GM12878 (cell line): ENCODE data around the gene NEB. TPM values are rescaled to one million over a fixed set of nuclear protein-coding genes. Genes with fewer than 3 reads are reported as not detected.
"Not testable (repeated sequence)": the region's sequence is repeated elsewhere in the genome, so short reads cannot be mapped to it uniquely, and the experiment has no call there.

Experiments used
- ATAC-seq: fragments of 200-7000 bp; cut with Tn5 transposase; 3 replicates; pipeline ENCODE4 v1.9.1; 2020; ENCODE audit warnings: mild to moderate bottlenecking, moderate library complexity
- BruUV-seq: library from RNA; stranded (reverse); fragments of 400-500 nt; replicated peaks from 2 replicates; lab custom pipeline; 2021; lab: Mats Ljungman, UMichigan
- CTCF ChIA-PET: fragments of 300-600 bp; sonication (Branson Sonifier 250); formaldehyde crosslinking; extraction: SDS; loops from one replicate; lab custom pipeline; 2021; ENCODE audit warnings: inconsistent platforms; lab: Yijun Ruan, JAX
- POLR2A ChIA-PET: fragments of 350-600 bp; formaldehyde crosslinking; extraction: SDS; loops from one replicate; lab custom pipeline; 2021; ENCODE audit warnings: inconsistent platforms; lab: Charles Lee
- RAD21 ChIA-PET: fragments of 300-600 bp; sonication (Branson Sonifier 250); formaldehyde crosslinking; loops from one replicate; lab custom pipeline; 2023; ENCODE audit warnings: antibody characterized with exemption; ENCODE audit not compliant: unreplicated experiment; lab: Charles Lee
- SMC1A ChIA-PET: fragments of 300-600 bp; sonication (Branson Sonifier 250); formaldehyde crosslinking; loops from one replicate; lab custom pipeline; 2023; ENCODE audit not compliant: unreplicated experiment, uncharacterized antibody; lab: Charles Lee
- DNase-seq: peaks from one replicate; pipeline ENCODE4 v3.0.0-alpha.2; 2011; ENCODE audit warnings: low read depth, low spot score
- FAIRE-seq: peaks from 3 replicates; lab custom pipeline; 2011; peaks lifted over from hg19 to GRCh38; lab: Jason Lieb, UNC
- H2AFZ ChIP-seq: 2 replicates; pipeline ENCODE4 v1.6.0; 2011; ENCODE audit warnings: low read depth, low read length, control low read depth; ENCODE audit not compliant: control insufficient read depth
- H3K27ac ChIP-seq: 2 replicates; pipeline ENCODE4 v1.5.1; 2011; ENCODE audit warnings: control low read depth; ENCODE audit not compliant: control insufficient read depth, insufficient read depth
- H3K27me3 ChIP-seq, 2 experiments: replicated peaks in 1 of 2; 2 replicates each; pipeline versions ENCODE4 v1.6.0 to v1.6.1; 2011; ENCODE audit warnings: low read length in 1 of 2; ENCODE audit not compliant: control insufficient read depth in 2 of 2, insufficient read depth in 2 of 2
- H3K36me3 ChIP-seq, 2 experiments: 2 replicates each; pipeline ENCODE4 v1.5.1; 2011; ENCODE audit warnings: low read length in 1 of 2; ENCODE audit not compliant: control insufficient read depth in 2 of 2, insufficient read depth in 2 of 2
- H3K4me1 ChIP-seq: 2 replicates; pipeline ENCODE4 v1.6.1; 2011; ENCODE audit warnings: mild to moderate bottlenecking, low read length, moderate library complexity, mixed read lengths; ENCODE audit not compliant: control insufficient read depth, insufficient read depth
- H3K4me2 ChIP-seq: 2 replicates; pipeline ENCODE4 v1.6.0; 2011; ENCODE audit warnings: control low read depth; ENCODE audit not compliant: control insufficient read depth, insufficient read depth
- H3K4me3 ChIP-seq: fragments of 200-600 bp; sonication (generic); 2 replicates; pipeline ENCODE4 v1.5.1; 2016
- H3K79me2 ChIP-seq: 2 replicates; pipeline ENCODE4 v1.6.0; 2011; ENCODE audit warnings: low read length; ENCODE audit not compliant: control insufficient read depth, insufficient read depth
- H3K9ac ChIP-seq: 2 replicates; pipeline ENCODE4 v1.8.0; 2011; ENCODE audit warnings: low read length, control low read depth, mixed read lengths; ENCODE audit not compliant: control insufficient read depth, insufficient read depth
- H3K9me3 ChIP-seq: replicated peaks from 3 replicates; pipeline ENCODE4 v1.5.1; 2011; ENCODE audit warnings: mild to moderate bottlenecking, low read length; ENCODE audit not compliant: control insufficient read depth, insufficient read depth
- H4K20me1 ChIP-seq: 2 replicates; pipeline ENCODE4 v1.6.0; 2011; ENCODE audit not compliant: control insufficient read depth, insufficient read depth
- BACH1 ChIP-seq: fragments of 450-650 bp; IDR thresholded peaks from 2 replicates; pipeline ENCODE4 v1.6.1; 2017; ENCODE audit warnings: mild to moderate bottlenecking, borderline replicate concordance
- CBX5 ChIP-seq: sonication (generic); IDR thresholded peaks from 2 replicates; pipeline ENCODE4 v1.6.1; 2016; ENCODE audit warnings: low read depth, moderate library complexity, mild to moderate bottlenecking, inconsistent platforms
- E4F1 ChIP-seq: fragments of 450-650 bp; IDR thresholded peaks from 2 replicates; pipeline ENCODE4 v1.6.1; 2018; ENCODE audit warnings: borderline replicate concordance, mild to moderate bottlenecking; ENCODE audit not compliant: partially characterized antibody
- EP300 ChIP-seq, 2 experiments: fragments of 150-350 bp in 1 of 2; IDR thresholded peaks; 2 replicates each; pipeline ENCODE4 v1.6.1; 2011 to 2012; ENCODE audit warnings: low read depth in 2 of 2, low read length in 2 of 2, borderline replicate concordance in 1 of 2, improper control_type of control experiment in 1 of 2, inconsistent platforms in 1 of 2; ENCODE audit not compliant: control insufficient read depth in 1 of 2
- ESRRA ChIP-seq: IDR thresholded peaks from 2 replicates; pipeline ENCODE4 v1.6.1; 2012; ENCODE audit warnings: mild to moderate bottlenecking, low read length, improper control_type of control experiment
- FOS ChIP-seq: IDR thresholded peaks from 3 replicates; pipeline ENCODE4 v1.6.1; 2011; ENCODE audit warnings: borderline replicate concordance; ENCODE audit not compliant: insufficient read length; ENCODE audit errors: extremely low read depth
- HCFC1 ChIP-seq: fragments of 150-350 bp; IDR thresholded peaks from 2 replicates; pipeline ENCODE4 v1.6.1; 2014; ENCODE audit warnings: low read length
- MYB ChIP-seq: fragments of 150-350 bp; IDR thresholded peaks from 2 replicates; pipeline ENCODE4 v1.6.1; 2014; ENCODE audit warnings: mild to moderate bottlenecking, low read depth, low read length, borderline replicate concordance
- POLR2A ChIP-seq: IDR thresholded peaks from 2 replicates; pipeline ENCODE4 v1.6.1; 2011; ENCODE audit warnings: low read depth, mild to moderate bottlenecking, low read length
- RAD21 ChIP-seq: IDR thresholded peaks from 2 replicates; pipeline ENCODE4 v1.6.1; 2011; ENCODE audit warnings: mild to moderate bottlenecking, low read depth, low read length, moderate library complexity; ENCODE audit not compliant: insufficient read depth
- WGBS: methylation state at CpG from one replicate; pipeline ENCODE4 v1.1.6; 2016; ENCODE audit warnings: low lambda C conversion rate; ENCODE audit not compliant: insufficient replicate concordance, insufficient coverage; ENCODE audit errors: missing lambda C conversion rate; 5-methylcytosine and 5-hydroxymethylcytosine counted together
- in situ Hi-C: fragments of 300-500 bp; cut with MboI; formaldehyde crosslinking; loops from 9 replicates; pipeline ENCODE4 v1.14.3; 2018; ENCODE audit warnings: mixed read lengths
- intact Hi-C: fragments of 100-400 bp; cut with micrococcal nuclease; formaldehyde crosslinking; loops from one replicate; pipeline ENCODE4 v1.14.2; 2022; ENCODE audit not compliant: unreplicated experiment
- polyA plus RNA-seq, 11 experiments: library from polyadenylated mRNA; depleted of rRNA in 4 of 11; unstranded in 6 of 11; stranded (reverse) in 5 of 11; fragments of >200 nt; fragmentation: Nextera tagmentation in 4 of 11; fragmentation: Illumina TruSeq in 1 of 11; extraction: Ambion mirVana in 4 of 11; extraction: Trizol in 1 of 11; gene quantifications; 1 replicate in 1 of 11; 2 replicates in 10 of 11; pipeline versions ENCODE4 v1.2.1 to v1.2.3, GENCODE V29; 2011 to 2016; ENCODE audit warnings: inconsistent platforms in 2 of 11, missing spikeins in 2 of 11, low read depth in 1 of 11
- total RNA-seq, 4 experiments: library from RNA; depleted of rRNA in 3 of 4; stranded (reverse); fragments of >200 nt in 3 of 4; fragmentation: Illumina TruSeq in 1 of 4; extraction: Trizol in 1 of 4; gene quantifications; 2 replicates each; pipeline versions ENCODE4 v1.2.1 to v1.2.3, GENCODE V29; 2013 to 2021
- TF ChIP-seq, protein P1 (sequence below): fragments of 450-650 bp; IDR thresholded peaks from 2 replicates; pipeline ENCODE4 v1.6.1; 2016; ENCODE audit warnings: mild to moderate bottlenecking, moderate library complexity, borderline replicate concordance

The NEB gene
- total and polyA plus RNA-seq, 10 of the 15 experiments (the other 5 are each of a cell fraction or from before 2014, with no cell fraction given) = 0.04 to 0.77 (median 0.12) TPM

GRCh38 chr2:151641895-151642294 lies 92.4 kb downstream of the NEB start:
- BruUV-seq, DNase-seq, H3K79me2 ChIP-seq, H4K20me1 ChIP-seq, H3K9me3 ChIP-seq, ATAC-seq, in situ Hi-C loops, H3K4me2 ChIP-seq, H2AFZ ChIP-seq, FAIRE-seq, H3K36me3 ChIP-seq, H3K9ac ChIP-seq, RAD21 ChIA-PET, H3K4me3 ChIP-seq, POLR2A ChIA-PET, CTCF ChIA-PET, intact Hi-C loops, H3K27ac ChIP-seq, H3K27me3 ChIP-seq: not testable (repeated sequence)
- 25% methylated on average over 2 of the region's 2 CpGs for WGBS
- peaks cover 16% of the 10 kb centered on the region for H3K4me1 ChIP-seq
- SMC1A ChIA-PET = interaction anchor here (1.0 to 1.7 kb wide), 2 partner anchors 12 to 17 kb away, joined by 3 to 4 read pairs; no protein-coding TSS in a partner anchor

GRCh38 chr2:151640087-151640486 lies 94.2 kb downstream of the NEB start:
- no peak overlapping the region for H3K4me2 ChIP-seq
- no peaks in the 10 kb centered on the region for H4K20me1 ChIP-seq
- peaks cover 16% of the 10 kb centered on the region for H3K4me1 ChIP-seq
- intact Hi-C loops (no loop called here), in situ Hi-C loops (no loop called here)
- SMC1A ChIA-PET = no interaction called here
- FAIRE-seq (no peak), ATAC-seq (no peak), DNase-seq (no peak)
- POLR2A ChIA-PET = no interaction called here
- H3K27me3 ChIP-seq = no peaks in the 10 kb centered on the region
- no peak overlapping the region for H3K9ac ChIP-seq
- H3K4me3 ChIP-seq = no peak overlapping the region
- no peaks in the 10 kb centered on the region for H3K79me2 ChIP-seq
- no peak overlapping the region for H2AFZ ChIP-seq
- no TSS peak for BruUV-seq
- WGBS = 74% methylated on average over 9 of the region's 9 CpGs
- RAD21 ChIA-PET = no interaction called here
- H3K36me3 ChIP-seq = no peaks in the 10 kb centered on the region
- no peak overlapping the region for H3K27ac ChIP-seq
- no peaks in the 10 kb centered on the region for H3K9me3 ChIP-seq
- CTCF ChIA-PET = no interaction called here
- TF ChIP-seq EP300 (IDR thresholded peaks at IDR 0.05; ENCODE audit: borderline replicate concordance in 1 of 2, control insufficient read depth in 1 of 2, low read depth in 2 of 2, low read length in 2 of 2) (no peak), CBX5 (no peak), FOS (no peak), BACH1 (no peak), RAD21 (no peak), ESRRA (no peak), E4F1 (no peak), POLR2A (no peak), HCFC1 (no peak), MYB (no peak)
- TF ChIP-seq, protein P1, sequence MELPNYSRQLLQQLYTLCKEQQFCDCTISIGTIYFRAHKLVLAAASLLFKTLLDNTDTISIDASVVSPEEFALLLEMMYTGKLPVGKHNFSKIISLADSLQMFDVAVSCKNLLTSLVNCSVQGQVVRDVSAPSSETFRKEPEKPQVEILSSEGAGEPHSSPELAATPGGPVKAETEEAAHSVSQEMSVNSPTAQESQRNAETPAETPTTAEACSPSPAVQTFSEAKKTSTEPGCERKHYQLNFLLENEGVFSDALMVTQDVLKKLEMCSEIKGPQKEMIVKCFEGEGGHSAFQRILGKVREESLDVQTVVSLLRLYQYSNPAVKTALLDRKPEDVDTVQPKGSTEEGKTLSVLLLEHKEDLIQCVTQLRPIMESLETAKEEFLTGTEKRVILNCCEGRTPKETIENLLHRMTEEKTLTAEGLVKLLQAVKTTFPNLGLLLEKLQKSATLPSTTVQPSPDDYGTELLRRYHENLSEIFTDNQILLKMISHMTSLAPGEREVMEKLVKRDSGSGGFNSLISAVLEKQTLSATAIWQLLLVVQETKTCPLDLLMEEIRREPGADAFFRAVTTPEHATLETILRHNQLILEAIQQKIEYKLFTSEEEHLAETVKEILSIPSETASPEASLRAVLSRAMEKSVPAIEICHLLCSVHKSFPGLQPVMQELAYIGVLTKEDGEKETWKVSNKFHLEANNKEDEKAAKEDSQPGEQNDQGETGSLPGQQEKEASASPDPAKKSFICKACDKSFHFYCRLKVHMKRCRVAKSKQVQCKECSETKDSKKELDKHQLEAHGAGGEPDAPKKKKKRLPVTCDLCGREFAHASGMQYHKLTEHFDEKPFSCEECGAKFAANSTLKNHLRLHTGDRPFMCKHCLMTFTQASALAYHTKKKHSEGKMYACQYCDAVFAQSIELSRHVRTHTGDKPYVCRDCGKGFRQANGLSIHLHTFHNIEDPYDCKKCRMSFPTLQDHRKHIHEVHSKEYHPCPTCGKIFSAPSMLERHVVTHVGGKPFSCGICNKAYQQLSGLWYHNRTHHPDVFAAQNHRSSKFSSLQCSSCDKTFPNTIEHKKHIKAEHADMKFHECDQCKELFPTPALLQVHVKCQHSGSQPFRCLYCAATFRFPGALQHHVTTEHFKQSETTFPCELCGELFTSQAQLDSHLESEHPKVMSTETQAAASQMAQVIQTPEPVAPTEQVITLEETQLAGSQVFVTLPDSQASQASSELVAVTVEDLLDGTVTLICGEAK = no peak
